Measurements from ENCODE around the gene HSD17B14.
"Not testable (repeated sequence)": the region's sequence is repeated elsewhere in the genome, so short reads cannot be mapped to it uniquely, and the experiment has no call there.

Gene HSD17B14

DNA sequence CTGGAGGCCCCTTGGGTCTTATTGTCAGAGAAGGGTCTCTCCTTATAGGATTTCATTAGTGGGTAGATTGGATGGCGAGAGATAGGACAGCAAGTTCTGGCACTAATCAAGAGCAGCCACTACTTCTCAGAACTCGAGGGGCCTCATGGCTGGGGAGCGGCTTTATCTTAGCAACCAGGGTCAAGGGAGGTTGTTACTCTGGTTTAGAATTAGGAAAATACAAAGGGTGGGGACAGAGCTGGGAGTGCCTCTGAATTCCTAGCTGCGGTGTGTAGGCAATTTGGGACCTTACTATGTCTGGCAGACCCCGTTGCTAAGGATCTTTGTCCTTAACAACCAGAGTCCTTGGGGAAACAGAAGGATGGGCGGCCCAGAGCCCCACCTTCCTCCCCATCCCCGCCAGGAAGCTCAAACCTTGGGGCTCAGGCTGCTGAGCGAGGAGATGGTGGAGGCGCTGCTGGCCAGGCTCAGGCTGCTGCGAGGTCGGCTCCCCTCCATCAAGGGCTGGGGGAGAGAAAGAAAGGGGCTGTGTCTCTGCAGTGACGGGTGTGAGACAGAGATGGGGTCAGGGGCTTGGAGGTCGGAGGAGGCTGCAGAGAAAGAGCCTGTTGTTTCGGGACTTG, 30.9 kb upstream of the HSD17B14 start:
- no peak for DNase-seq (ENCODE audit: low read depth)

DNA sequence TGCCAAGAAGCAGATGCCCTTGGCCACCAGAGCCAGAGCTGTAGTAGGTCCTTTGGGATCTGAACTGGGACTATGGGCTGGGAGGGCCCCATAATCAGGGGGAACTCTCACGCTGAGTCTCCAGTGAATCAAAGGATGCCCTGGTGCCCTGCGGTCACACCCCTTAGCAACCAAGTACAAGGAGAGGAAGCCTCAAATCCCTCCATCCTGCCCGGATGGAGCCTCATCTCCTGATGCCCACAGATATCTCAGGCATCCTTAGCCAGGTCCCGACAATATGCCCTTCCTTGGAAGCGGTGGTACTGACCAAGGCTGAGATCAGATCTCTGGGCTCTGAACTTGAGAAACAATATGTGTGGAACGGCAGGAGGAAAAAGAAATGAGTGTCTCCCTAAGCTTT, 30.4 kb upstream of the HSD17B14 start:
- DNase-seq (ENCODE audit: low read depth) = no peak

DNA sequence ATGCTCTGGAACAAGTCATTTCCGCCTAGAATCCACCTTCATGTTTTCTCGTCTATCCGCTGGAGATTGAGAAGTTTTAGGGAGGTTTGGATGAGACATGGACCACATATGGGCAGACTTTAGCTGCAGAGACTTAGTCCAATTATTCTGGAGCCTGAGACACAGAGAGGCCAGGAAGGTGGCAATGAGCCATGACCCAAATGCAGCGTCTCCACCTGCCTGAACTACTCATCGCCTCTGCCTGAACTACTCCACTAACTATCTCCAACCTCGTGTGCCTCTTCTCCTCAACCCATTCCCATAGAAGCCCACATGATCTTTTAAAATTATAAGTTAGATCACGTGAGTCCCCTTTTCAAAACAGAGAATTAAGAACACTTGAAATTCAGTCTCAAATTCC, 26.5 kb upstream of the HSD17B14 start:
- DNase-seq (ENCODE audit: low read depth) = no peak

DNA sequence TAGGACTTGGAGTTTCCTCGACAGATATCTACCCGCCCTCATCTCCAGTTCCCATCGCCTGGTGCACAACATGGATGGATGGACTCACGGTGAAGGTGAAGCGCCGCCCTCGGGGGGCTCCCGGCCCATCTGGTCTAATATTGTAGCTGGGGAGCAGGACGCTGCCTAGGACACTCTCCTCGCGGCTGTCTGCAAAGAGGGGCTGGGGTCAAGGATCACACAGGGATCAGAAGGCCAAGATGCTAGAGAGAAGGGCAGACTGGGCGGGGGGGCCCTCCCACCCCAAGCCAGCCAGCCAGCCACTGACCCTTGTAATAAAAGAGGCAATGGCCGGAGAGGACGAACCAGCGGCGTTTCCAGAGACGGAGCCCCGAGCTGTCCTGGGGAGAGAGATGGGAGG, 25.0 kb upstream of the HSD17B14 start:
- no peak for DNase-seq (ENCODE audit: low read depth)

DNA sequence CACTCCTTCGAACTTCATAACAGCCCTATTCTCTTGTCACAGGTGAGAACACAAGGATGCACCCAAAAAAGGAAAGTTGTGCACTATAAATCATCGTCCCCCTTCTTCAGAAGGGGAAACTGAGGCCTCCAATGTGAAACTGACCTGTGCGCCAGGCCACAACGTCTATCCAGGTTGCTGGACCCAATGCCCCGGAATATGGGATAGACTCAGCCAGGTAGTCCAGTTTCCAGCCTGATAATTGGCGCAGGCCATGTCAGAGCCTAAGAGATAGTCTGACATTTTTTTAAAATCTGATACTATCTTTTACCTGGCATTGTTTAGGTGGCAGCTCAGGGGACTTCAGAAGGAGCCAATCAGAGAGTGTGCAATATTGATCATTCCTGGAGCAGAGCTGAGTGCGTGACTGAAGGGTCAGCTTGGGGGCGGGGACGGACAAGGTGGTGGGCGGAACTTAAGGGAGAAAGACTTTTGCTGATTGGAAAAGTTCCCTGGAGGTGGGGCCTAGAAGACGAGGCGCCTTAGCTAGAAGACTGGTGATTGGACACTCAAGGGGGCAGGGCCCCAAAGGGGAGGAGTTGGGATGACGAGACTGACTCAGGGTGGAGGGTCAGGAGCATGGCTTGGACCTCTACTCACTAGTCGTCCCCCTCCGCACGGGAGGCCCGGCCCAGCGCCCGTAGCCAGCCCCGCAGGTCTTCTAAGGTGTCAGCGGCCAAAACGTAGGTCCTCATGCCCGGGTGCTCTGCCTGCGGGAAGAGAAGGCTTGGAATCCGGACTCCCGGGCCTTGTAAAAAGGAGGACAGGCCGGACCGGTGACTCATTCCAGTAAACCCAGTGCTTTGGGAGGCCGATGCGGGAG, 23.7 kb upstream of the HSD17B14 start:
- DNase-seq (ENCODE audit: low read depth) = no peak

- no peak for DNase-seq (ENCODE audit: low read depth)
Observed at GRCh38 chr19:48858984-48859710, 22.9 kb upstream of the HSD17B14 start.

GRCh38 chr19:48856921-48857320, 20.6 kb upstream of the HSD17B14 start:
- DNase-seq (ENCODE audit: low read depth) = no peak

DNA sequence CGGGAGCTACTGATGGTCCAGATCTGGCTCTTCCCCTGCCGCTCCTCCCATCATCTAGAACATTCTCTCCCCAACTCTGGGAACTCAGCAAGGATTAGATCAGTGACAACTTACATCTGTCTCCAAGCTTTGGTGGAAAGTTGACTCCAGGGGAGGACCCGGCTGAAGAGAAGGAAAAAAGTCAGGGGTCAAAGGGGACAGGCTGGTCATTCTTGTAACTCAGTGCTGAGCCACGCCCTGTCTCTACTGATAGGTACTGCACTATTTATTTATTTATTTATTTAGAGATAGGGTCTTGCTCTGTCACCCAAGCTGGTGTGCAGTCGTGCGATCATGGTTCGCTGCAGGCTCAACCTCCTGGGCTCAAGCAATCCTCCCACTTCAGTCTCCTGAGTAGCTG, 17.8 kb upstream of the HSD17B14 start:
- no peak for DNase-seq (ENCODE audit: low read depth)

DNA sequence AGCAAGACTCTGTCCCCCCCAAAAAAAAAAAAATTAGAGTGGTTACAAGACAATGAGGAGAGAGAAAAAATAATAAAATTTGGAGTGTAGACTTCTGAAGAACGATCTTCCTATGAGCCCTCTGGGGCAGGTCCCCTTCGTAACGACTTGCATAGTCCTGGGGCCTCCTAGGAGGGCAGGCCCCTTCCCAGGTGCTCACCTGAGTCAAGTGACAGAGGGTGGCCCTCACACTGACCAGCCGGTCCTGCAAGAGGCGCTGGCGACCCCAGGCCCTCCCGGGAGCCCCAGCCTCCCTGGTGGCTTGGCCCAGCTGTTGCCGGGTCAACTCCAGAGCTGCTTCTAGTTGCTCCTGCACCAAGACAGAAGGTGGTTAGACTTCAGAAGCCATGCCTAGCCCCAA, 17.2 kb upstream of the HSD17B14 start:
- no peak for DNase-seq (ENCODE audit: low read depth)

DNA sequence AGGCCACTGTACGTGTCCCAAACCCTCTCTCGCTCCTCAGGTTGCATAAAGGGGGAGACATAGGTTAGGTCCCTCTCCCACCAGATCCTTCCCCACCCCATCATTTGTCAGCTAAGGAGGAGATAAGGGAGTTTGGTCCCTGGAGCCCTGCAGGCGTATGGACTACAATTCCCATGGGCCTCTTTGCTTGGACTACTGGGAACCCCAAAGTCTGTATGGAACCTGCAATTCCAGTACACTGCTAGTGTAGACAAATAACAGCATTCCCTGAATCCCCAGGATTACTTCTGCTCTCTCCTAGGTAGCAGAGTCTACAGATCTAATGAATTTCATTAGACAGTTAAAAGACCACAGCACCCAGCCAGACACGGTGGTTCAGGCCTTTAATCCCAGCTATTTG, 16.0 kb upstream of the HSD17B14 start:
- DNase-seq (ENCODE audit: low read depth) = no peak

DNA sequence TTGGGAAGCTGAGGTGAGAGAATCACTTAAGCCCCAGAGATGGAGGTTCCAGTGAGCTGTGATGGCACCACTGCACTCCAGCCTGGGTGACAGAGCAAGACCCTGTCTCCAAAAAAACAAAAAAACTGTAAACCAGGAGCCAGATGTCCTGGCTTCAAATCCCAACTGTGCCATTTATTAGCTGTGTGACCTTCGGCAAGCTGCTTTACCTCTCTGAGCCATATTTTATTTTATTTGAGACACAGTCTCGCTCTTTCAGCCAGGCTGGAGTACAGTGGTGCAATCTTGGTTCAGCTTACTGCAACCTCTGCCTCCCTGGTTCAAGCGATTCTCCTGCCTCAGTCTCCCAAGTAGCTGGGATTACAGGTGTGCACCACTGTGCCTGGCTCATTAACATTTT, 10.4 kb upstream of the HSD17B14 start:
- not testable (repeated sequence) for DNase-seq (ENCODE audit: low read depth)

- DNase-seq (ENCODE audit: low read depth) = no peak
Observed at GRCh38 chr19:48845384-48845783, 9.1 kb upstream of the HSD17B14 start.

DNA sequence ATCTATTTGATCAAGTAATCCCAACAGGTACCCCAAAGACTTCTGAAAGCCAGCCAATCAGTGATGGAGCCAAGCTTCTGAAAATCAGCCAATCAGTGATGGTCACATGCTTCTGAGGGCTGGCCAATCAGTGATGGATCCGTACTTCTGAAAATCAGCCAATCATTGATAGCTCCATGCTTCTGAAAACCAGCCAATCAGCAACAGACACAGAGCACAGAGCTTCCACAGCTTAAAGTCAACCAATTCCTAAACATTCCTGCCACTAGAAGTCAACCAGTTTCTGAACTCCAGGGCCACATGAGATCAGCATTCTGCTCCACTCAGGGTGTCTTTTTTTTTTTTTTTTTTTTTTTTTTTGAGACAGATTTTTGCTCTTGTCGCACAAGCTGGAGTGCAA, 8.2 kb upstream of the HSD17B14 start:
- no peak for DNase-seq (ENCODE audit: low read depth)

- DNase-seq (ENCODE audit: low read depth) = no peak
Observed at GRCh38 chr19:48842789-48843162, 6.5 kb upstream of the HSD17B14 start.

GRCh38 chr19:48841571-48841970, 5.3 kb upstream of the HSD17B14 start:
- no peak for DNase-seq (ENCODE audit: low read depth)

- DNase-seq (ENCODE audit: low read depth) = no peak
Observed at GRCh38 chr19:48841047-48841446, 4.8 kb upstream of the HSD17B14 start.

GRCh38 chr19:48837687-48838086, 1.4 kb upstream of the HSD17B14 start:
- DNase-seq (ENCODE audit: low read depth) = no peak

GRCh38 chr19:48837051-48837524, 797 bp upstream of the HSD17B14 start:
- DNase-seq (ENCODE audit: low read depth) = peak; percentile 66

DNA sequence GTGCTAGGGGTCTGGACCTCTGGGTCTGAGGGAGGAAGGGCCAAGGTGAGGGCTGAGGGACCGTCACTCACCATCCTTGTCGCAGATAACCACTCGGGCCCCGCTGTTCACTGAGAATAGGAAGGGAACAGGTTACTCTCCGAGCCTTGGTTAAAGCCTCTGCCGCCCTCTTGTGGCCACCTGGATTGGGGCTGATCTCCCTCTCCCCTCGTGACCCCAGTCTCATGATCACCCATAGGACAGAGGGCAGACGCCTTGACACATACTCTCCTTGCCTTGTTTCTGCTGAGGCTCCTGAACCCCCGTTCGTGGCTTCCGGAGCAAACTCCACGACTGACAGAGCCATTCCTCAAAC, 580 bp downstream of the HSD17B14 start:
- DNase-seq (ENCODE audit: low read depth) = peak; percentile 73

DNA sequence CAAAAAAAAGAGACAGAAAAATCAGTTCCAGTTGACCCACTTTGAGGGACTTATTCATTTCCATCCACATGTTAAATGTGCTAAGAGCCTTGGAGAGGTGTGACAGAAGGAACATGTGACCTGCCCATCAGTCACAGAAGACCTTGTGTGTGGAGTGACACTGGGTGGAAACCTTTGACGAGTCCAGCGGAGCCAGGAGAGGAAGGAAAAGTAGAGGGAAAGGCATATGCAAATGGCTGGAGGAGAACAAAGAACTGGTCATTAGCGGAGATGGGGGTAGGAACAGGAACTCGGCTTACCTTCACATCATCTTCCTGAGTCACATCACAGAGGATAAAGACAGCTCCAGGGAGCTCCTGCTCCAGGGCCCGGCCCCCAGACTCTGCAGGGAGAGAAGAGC, 2.3 kb downstream of the HSD17B14 start:
- DNase-seq (ENCODE audit: low read depth) = no peak

DNA sequence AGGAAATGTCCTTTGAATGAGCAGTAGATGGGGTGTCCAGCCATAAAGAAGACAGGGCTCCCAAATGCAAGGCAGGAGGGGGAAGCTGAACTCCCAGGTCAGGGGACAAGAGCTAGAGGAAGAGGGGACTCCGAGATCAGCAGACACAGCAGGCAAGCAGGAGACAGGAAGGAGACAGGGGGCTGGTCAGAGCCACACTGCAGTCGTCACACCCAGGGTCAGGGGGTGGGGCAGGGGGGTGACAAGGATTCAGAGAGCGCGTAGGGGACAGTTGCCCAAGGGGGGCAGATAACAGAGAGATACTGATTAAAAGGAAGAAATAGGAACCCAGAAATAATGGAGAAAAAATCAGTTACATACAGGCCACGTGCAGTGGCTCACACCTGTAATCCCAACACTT, 3.2 kb downstream of the HSD17B14 start:
- DNase-seq (ENCODE audit: low read depth) = no peak

GRCh38 chr19:48830965-48831364, 5.3 kb downstream of the HSD17B14 start:
- DNase-seq (ENCODE audit: low read depth) = no peak

GRCh38 chr19:48830088-48830487, 6.2 kb downstream of the HSD17B14 start:
- no peak for DNase-seq (ENCODE audit: low read depth)
